NT2/D1 (cell line): ENCODE data around the gene HDAC8.

Experiments used
- SUZ12 ChIP-seq: IDR thresholded peaks from 2 replicates; pipeline ENCODE4 v1.6.1; 2011; ENCODE audit not compliant: insufficient read length, insufficient read depth; ENCODE audit errors: extremely low read depth
- YY1 ChIP-seq: IDR thresholded peaks from 2 replicates; pipeline ENCODE4 v1.6.1; 2011; ENCODE audit not compliant: insufficient read length, insufficient read depth
- ZNF274 ChIP-seq: IDR thresholded peaks from 2 replicates; pipeline ENCODE4 v1.6.1; 2011; ENCODE audit warnings: mild to moderate bottlenecking, low read depth, low read length

- no peak for TF ChIP-seq YY1
- TF ChIP-seq ZNF274 = no peak
- no peak for TF ChIP-seq SUZ12
These were observed 77.6 kb downstream of the HDAC8 start for GRCh38 chrX:72495046-72495445.
